Measurements from ENCODE around the gene DNMBP. TPM values are rescaled to one million over a fixed set of nuclear protein-coding genes. Genes with fewer than 3 reads are reported as not detected.

Gene DNMBP
- total and polyA plus RNA-seq, 4 experiments from 2014 or later: 1.4 to 4.0 (median 3.8) TPM; not detected in 1

- intact Hi-C loops (cut with micrococcal nuclease): no loop called here
- H3K27ac ChIP-seq (ENCODE audit: low read depth, low read length): no peak overlapping the region
- Mint-ChIP-seq H3K9me3 (no peaks in the 10 kb centered on the region), H3K36me3 (no peaks in the 10 kb centered on the region), H3K27me3 (no peaks in the 10 kb centered on the region), H3K27ac (no peak overlapping the region), H3K4me3 (no peak overlapping the region), H3K4me1 (peaks cover 0 to 2% (median 0%) of the 10 kb centered on the region in 4 donors)
- no peak for DNase-seq
- POLR2A ChIA-PET (ENCODE audit: partially characterized antibody): no interaction called here
- no peaks in the 10 kb centered on the region for H3K4me1 ChIP-seq (ENCODE audit: insufficient read depth, low read length)
- CTCF ChIA-PET (ENCODE audit: partially characterized antibody): no interaction called here
- H3K36me3 ChIP-seq (ENCODE audit: insufficient read depth, low read length): no peaks in the 10 kb centered on the region
- no peaks in the 10 kb centered on the region for H3K9me3 ChIP-seq (ENCODE audit: control insufficient read depth in 1 of 2, low read length in 2 of 2)
- H3K27me3 ChIP-seq (ENCODE audit: insufficient read depth, low read length): no peaks in the 10 kb centered on the region
- no peak overlapping the region for H3K4me3 ChIP-seq (ENCODE audit: low read length in 2 of 2)
These were observed 88.8 kb downstream of the DNMBP start for GRCh38 chr10:99920901-99921300.

GRCh38 chr10:99920486-99920885 is 89.3 kb downstream of the DNMBP start:
- no peaks in the 10 kb centered on the region for H3K27me3 ChIP-seq (ENCODE audit: insufficient read depth, low read length)
- CTCF ChIA-PET (ENCODE audit: partially characterized antibody): no interaction called here
- no peak overlapping the region for H3K4me3 Mint-ChIP-seq

GRCh38 chr10:99917963-99918825 is 91.6 kb downstream of the DNMBP start:
- no peaks in the 10 kb centered on the region for H3K9me3 Mint-ChIP-seq
- CTCF ChIA-PET (ENCODE audit: partially characterized antibody): no interaction called here
- no peak overlapping the region for H3K4me3 Mint-ChIP-seq
- intact Hi-C loops (cut with micrococcal nuclease): no loop called here
- H3K4me1 Mint-ChIP-seq: peaks cover 0 to 2% (median 0%) of the 10 kb centered on the region in 4 donors
- no peak for DNase-seq
- H3K4me1 ChIP-seq (ENCODE audit: insufficient read depth, low read length): no peaks in the 10 kb centered on the region
- no peaks in the 10 kb centered on the region for H3K27me3 ChIP-seq (ENCODE audit: insufficient read depth, low read length)
- H3K36me3 Mint-ChIP-seq: no peaks in the 10 kb centered on the region
- H3K27ac ChIP-seq (ENCODE audit: low read depth, low read length): no peak overlapping the region
- H3K36me3 ChIP-seq (ENCODE audit: insufficient read depth, low read length): no peaks in the 10 kb centered on the region
- no peaks in the 10 kb centered on the region for H3K9me3 ChIP-seq (ENCODE audit: control insufficient read depth in 1 of 2, low read length in 2 of 2)
- POLR2A ChIA-PET (ENCODE audit: partially characterized antibody): no interaction called here
- peak overlapping the region in 1 of 7 donors; percentile 6 for H3K27ac Mint-ChIP-seq
- no peaks in the 10 kb centered on the region for H3K27me3 Mint-ChIP-seq
- no peak overlapping the region for H3K4me3 ChIP-seq (ENCODE audit: low read length in 2 of 2)

More at GRCh38 chr10:99920486-99920885, 89.3 kb downstream of the DNMBP start:
- intact Hi-C loops (cut with micrococcal nuclease): no loop called here
- no peaks in the 10 kb centered on the region for H3K36me3 ChIP-seq (ENCODE audit: insufficient read depth, low read length)
- POLR2A ChIA-PET (ENCODE audit: partially characterized antibody): no interaction called here
- no peak overlapping the region for H3K4me3 ChIP-seq (ENCODE audit: low read length in 2 of 2)
- peaks cover 0 to 2% (median 0%) of the 10 kb centered on the region in 4 donors for H3K4me1 Mint-ChIP-seq
- H3K9me3 ChIP-seq (ENCODE audit: control insufficient read depth in 1 of 2, low read length in 2 of 2): no peaks in the 10 kb centered on the region
- no peak overlapping the region for H3K27ac ChIP-seq (ENCODE audit: low read depth, low read length)
- H3K27me3 Mint-ChIP-seq: no peaks in the 10 kb centered on the region
- H3K9me3 Mint-ChIP-seq: no peaks in the 10 kb centered on the region
- no peaks in the 10 kb centered on the region for H3K36me3 Mint-ChIP-seq
- no peaks in the 10 kb centered on the region for H3K4me1 ChIP-seq (ENCODE audit: insufficient read depth, low read length)
- no peak for DNase-seq
- H3K27ac Mint-ChIP-seq: no peak overlapping the region

- H3K4me3 Mint-ChIP-seq: no peak overlapping the region
- no peaks in the 10 kb centered on the region for H3K27me3 Mint-ChIP-seq
- Histone ChIP-seq H3K4me1 (ENCODE audit: insufficient read depth, low read length) (no peaks in the 10 kb centered on the region), H3K4me3 (ENCODE audit: low read length in 2 of 2) (no peak overlapping the region), H3K27ac (ENCODE audit: low read depth, low read length) (no peak overlapping the region), H3K27me3 (ENCODE audit: insufficient read depth, low read length) (no peaks in the 10 kb centered on the region), H3K36me3 (ENCODE audit: insufficient read depth, low read length) (no peaks in the 10 kb centered on the region), H3K9me3 (ENCODE audit: control insufficient read depth in 1 of 2, low read length in 2 of 2) (no peaks in the 10 kb centered on the region)
- intact Hi-C loops (cut with micrococcal nuclease): no loop called here
- H3K27ac Mint-ChIP-seq: no peak overlapping the region
- POLR2A ChIA-PET (ENCODE audit: partially characterized antibody): no interaction called here
- CTCF ChIA-PET (ENCODE audit: partially characterized antibody): no interaction called here
- H3K9me3 Mint-ChIP-seq: no peaks in the 10 kb centered on the region
- DNase-seq: no peak
- no peaks in the 10 kb centered on the region for H3K36me3 Mint-ChIP-seq
- no peaks in the 10 kb centered on the region for H3K4me1 Mint-ChIP-seq
These were observed 93.0 kb downstream of the DNMBP start for GRCh38 chr10:99916776-99917175.

GRCh38 chr10:99915414-99915813 is 94.3 kb downstream of the DNMBP start:
- ChIA-PET CTCF (ENCODE audit: partially characterized antibody) (no interaction called here), POLR2A (ENCODE audit: partially characterized antibody) (no interaction called here)
- no peak overlapping the region for H3K4me3 Mint-ChIP-seq
- no peaks in the 10 kb centered on the region for H3K9me3 ChIP-seq (ENCODE audit: control insufficient read depth in 1 of 2, low read length in 2 of 2)
- intact Hi-C loops (cut with micrococcal nuclease): no loop called here
- no peaks in the 10 kb centered on the region for H3K36me3 Mint-ChIP-seq
- H3K27me3 Mint-ChIP-seq: no peaks in the 10 kb centered on the region
- H3K4me1 ChIP-seq (ENCODE audit: insufficient read depth, low read length): no peaks in the 10 kb centered on the region
- no peak overlapping the region for H3K4me3 ChIP-seq (ENCODE audit: low read length in 2 of 2)
- DNase-seq: no peak
- no peaks in the 10 kb centered on the region for H3K4me1 Mint-ChIP-seq
- H3K27me3 ChIP-seq (ENCODE audit: insufficient read depth, low read length): no peaks in the 10 kb centered on the region
- H3K36me3 ChIP-seq (ENCODE audit: insufficient read depth, low read length): no peaks in the 10 kb centered on the region
- no peaks in the 10 kb centered on the region for H3K9me3 Mint-ChIP-seq
- H3K27ac Mint-ChIP-seq: no peak overlapping the region
- no peak overlapping the region for H3K27ac ChIP-seq (ENCODE audit: low read depth, low read length)

- Histone ChIP-seq H3K4me3 (ENCODE audit: low read length in 2 of 2) (no peak overlapping the region), H3K36me3 (ENCODE audit: insufficient read depth, low read length) (no peaks in the 10 kb centered on the region), H3K4me1 (ENCODE audit: insufficient read depth, low read length) (no peaks in the 10 kb centered on the region), H3K27me3 (ENCODE audit: insufficient read depth, low read length) (no peaks in the 10 kb centered on the region), H3K27ac (ENCODE audit: low read depth, low read length) (no peak overlapping the region), H3K9me3 (ENCODE audit: control insufficient read depth in 1 of 2, low read length in 2 of 2) (no peaks in the 10 kb centered on the region)
- H3K27me3 Mint-ChIP-seq: no peaks in the 10 kb centered on the region
- intact Hi-C loops (cut with micrococcal nuclease): no loop called here
- H3K27ac Mint-ChIP-seq: no peak overlapping the region
- H3K4me3 Mint-ChIP-seq: no peak overlapping the region
- ChIA-PET CTCF (ENCODE audit: partially characterized antibody) (no interaction called here), POLR2A (ENCODE audit: partially characterized antibody) (no interaction called here)
- no peak for DNase-seq
- H3K4me1 Mint-ChIP-seq: no peaks in the 10 kb centered on the region
- H3K9me3 Mint-ChIP-seq: no peaks in the 10 kb centered on the region
- H3K36me3 Mint-ChIP-seq: no peaks in the 10 kb centered on the region
These were observed 95.5 kb downstream of the DNMBP start for GRCh38 chr10:99914236-99914635.

- H3K4me1 ChIP-seq (ENCODE audit: insufficient read depth, low read length): no peaks in the 10 kb centered on the region
- Mint-ChIP-seq H3K4me3 (no peak overlapping the region), H3K4me1 (no peaks in the 10 kb centered on the region), H3K27ac (no peak overlapping the region), H3K36me3 (peaks cover 0 to 2% of the 10 kb centered on the region in 2 donors), H3K27me3 (no peaks in the 10 kb centered on the region), H3K9me3 (no peaks in the 10 kb centered on the region)
- intact Hi-C loops (cut with micrococcal nuclease): no loop called here
- ChIA-PET POLR2A (ENCODE audit: partially characterized antibody) (no interaction called here), CTCF (ENCODE audit: partially characterized antibody) (interaction anchor here (0.6 kb wide), 1 partner anchor 10 kb away, joined by 3 read pairs; no protein-coding TSS in a partner anchor)
- H3K27ac ChIP-seq (ENCODE audit: low read depth, low read length): no peak overlapping the region
- no peak overlapping the region for H3K4me3 ChIP-seq (ENCODE audit: low read length in 2 of 2)
- H3K9me3 ChIP-seq (ENCODE audit: control insufficient read depth in 1 of 2, low read length in 2 of 2): no peaks in the 10 kb centered on the region
- no peak for DNase-seq
- H3K27me3 ChIP-seq (ENCODE audit: insufficient read depth, low read length): no peaks in the 10 kb centered on the region
- H3K36me3 ChIP-seq (ENCODE audit: insufficient read depth, low read length): no peaks in the 10 kb centered on the region
These were observed 95.9 kb downstream of the DNMBP start for GRCh38 chr10:99913831-99914235.

Measured in CD4-positive, alpha-beta memory T cell (primary cell).